Stimulated activated effector memory CD8-positive, alpha-beta T cell treated with anti-CD3 and anti-CD28 coated beads, Interleukin-12 subunit alpha, Interleukin-12 subunit beta, amount 100 ng/mL, for 72 hours (primary cell): ENCODE data around the gene SLC9A9.

ENCODE experiments used
- ATAC-seq: fragments of 150-1000 bp; cut with Tn5 transposase; 2 replicates; pipeline ENCODE4 v1.10.0; 2021
- DNase-seq, 2 donors: peaks; one replicate each; pipeline ENCODE4 v3.0.0; 2021 to 2022; ENCODE audit warnings: low spot score in 2 of 2
- H3K27ac Mint-ChIP-seq: one replicate; pipeline ENCODE4 v1.8.0; 2022; ENCODE audit warnings: mild to moderate bottlenecking, mixed read lengths
- H3K36me3 Mint-ChIP-seq: one replicate; pipeline ENCODE4 v1.8.0; 2022; ENCODE audit warnings: mild to moderate bottlenecking, mixed read lengths
- H3K4me1 Mint-ChIP-seq: one replicate; pipeline ENCODE4 v1.8.0; 2022; ENCODE audit warnings: mixed read lengths
- H3K4me3 Mint-ChIP-seq: one replicate; pipeline ENCODE4 v1.8.0; 2022; ENCODE audit warnings: mild to moderate bottlenecking, mixed read lengths
- H3K9me3 Mint-ChIP-seq: one replicate; pipeline ENCODE4 v1.8.0; 2022; ENCODE audit warnings: mixed read lengths

SLC9A9 gene

GRCh38 chr3:143314251-143315093 is 533.8 kb downstream of the SLC9A9 start:
- DNase-seq, result no peak
- H3K9me3 Mint-ChIP-seq, result no peaks in the 10 kb centered on the region

GRCh38 chr3:143313893-143314188 is 534.4 kb downstream of the SLC9A9 start:
- H3K4me1 Mint-ChIP-seq, result no peaks in the 10 kb centered on the region
- ATAC-seq (no peak), DNase-seq (no peak)
- H3K36me3 Mint-ChIP-seq, result no peaks in the 10 kb centered on the region
- H3K27ac Mint-ChIP-seq, result no peak overlapping the region
- no peak overlapping the region for H3K4me3 Mint-ChIP-seq
- H3K9me3 Mint-ChIP-seq, result no peaks in the 10 kb centered on the region

More at GRCh38 chr3:143314251-143315093, 533.8 kb downstream of the SLC9A9 start:
- Mint-ChIP-seq H3K4me1 (no peaks in the 10 kb centered on the region), H3K4me3 (no peak overlapping the region), H3K36me3 (no peaks in the 10 kb centered on the region), H3K27ac (no peak overlapping the region)
- ATAC-seq, result peak; percentile 37

- no peak overlapping the region for H3K4me3 Mint-ChIP-seq
- no peaks in the 10 kb centered on the region for H3K4me1 Mint-ChIP-seq
- DNase-seq (no peak), ATAC-seq (no peak)
- no peak overlapping the region for H3K27ac Mint-ChIP-seq
- H3K9me3 Mint-ChIP-seq, result no peaks in the 10 kb centered on the region
- no peaks in the 10 kb centered on the region for H3K36me3 Mint-ChIP-seq
Observed at GRCh38 chr3:143313025-143313892, 535.0 kb downstream of the SLC9A9 start.

- Mint-ChIP-seq H3K9me3 (no peaks in the 10 kb centered on the region), H3K36me3 (no peaks in the 10 kb centered on the region), H3K4me1 (no peaks in the 10 kb centered on the region), H3K4me3 (no peak overlapping the region), H3K27ac (no peak overlapping the region)
- no peak for DNase-seq
- no peak for ATAC-seq
Observed at GRCh38 chr3:143311096-143311495, 537.2 kb downstream of the SLC9A9 start.

- no peak for DNase-seq
- no peak for ATAC-seq
- no peak overlapping the region for H3K4me3 Mint-ChIP-seq
- H3K9me3 Mint-ChIP-seq, result no peaks in the 10 kb centered on the region
- H3K36me3 Mint-ChIP-seq, result no peaks in the 10 kb centered on the region
- no peaks in the 10 kb centered on the region for H3K4me1 Mint-ChIP-seq
- no peak overlapping the region for H3K27ac Mint-ChIP-seq
Observed at GRCh38 chr3:143309705-143310104, 538.6 kb downstream of the SLC9A9 start.

- no peaks in the 10 kb centered on the region for H3K36me3 Mint-ChIP-seq
- H3K27ac Mint-ChIP-seq, result no peak overlapping the region
- H3K4me1 Mint-ChIP-seq, result no peaks in the 10 kb centered on the region
- DNase-seq (no peak), ATAC-seq (peak; percentile 76)
- no peak overlapping the region for H3K4me3 Mint-ChIP-seq
- H3K9me3 Mint-ChIP-seq, result no peaks in the 10 kb centered on the region
Observed at GRCh38 chr3:143307613-143308183, 540.6 kb downstream of the SLC9A9 start.

- Mint-ChIP-seq H3K4me1 (no peaks in the 10 kb centered on the region), H3K27ac (no peak overlapping the region), H3K36me3 (no peaks in the 10 kb centered on the region), H3K4me3 (no peak overlapping the region), H3K9me3 (no peaks in the 10 kb centered on the region)
- ATAC-seq, result no peak
- DNase-seq, result no peak
Observed at GRCh38 chr3:143306407-143306806, 541.9 kb downstream of the SLC9A9 start.

- DNase-seq, result no peak
- H3K4me1 Mint-ChIP-seq, result no peaks in the 10 kb centered on the region
- no peaks in the 10 kb centered on the region for H3K9me3 Mint-ChIP-seq
- H3K36me3 Mint-ChIP-seq, result no peaks in the 10 kb centered on the region
- no peak for ATAC-seq
- H3K4me3 Mint-ChIP-seq, result no peak overlapping the region
- H3K27ac Mint-ChIP-seq, result no peak overlapping the region
Observed at GRCh38 chr3:143302638-143303171, 545.6 kb downstream of the SLC9A9 start.

GRCh38 chr3:143301031-143301901 is 547.0 kb downstream of the SLC9A9 start:
- H3K9me3 Mint-ChIP-seq, result no peaks in the 10 kb centered on the region
- H3K36me3 Mint-ChIP-seq, result no peaks in the 10 kb centered on the region
- DNase-seq (no peak), ATAC-seq (peak; percentile 28)
- no peak overlapping the region for H3K27ac Mint-ChIP-seq
- no peak overlapping the region for H3K4me3 Mint-ChIP-seq
- H3K4me1 Mint-ChIP-seq, result no peaks in the 10 kb centered on the region

- Mint-ChIP-seq H3K4me3 (no peak overlapping the region), H3K36me3 (no peaks in the 10 kb centered on the region), H3K27ac (no peak overlapping the region), H3K4me1 (no peaks in the 10 kb centered on the region), H3K9me3 (no peaks in the 10 kb centered on the region)
- ATAC-seq (no peak), DNase-seq (no peak)
Observed at GRCh38 chr3:143298886-143299535, 549.3 kb downstream of the SLC9A9 start.

GRCh38 chr3:143298380-143298779 is 549.9 kb downstream of the SLC9A9 start:
- ATAC-seq (no peak), DNase-seq (no peak)
- Mint-ChIP-seq H3K4me3 (no peak overlapping the region), H3K9me3 (no peaks in the 10 kb centered on the region), H3K27ac (no peak overlapping the region), H3K4me1 (no peaks in the 10 kb centered on the region), H3K36me3 (no peaks in the 10 kb centered on the region)

GRCh38 chr3:143295201-143296080 is 552.8 kb downstream of the SLC9A9 start:
- H3K27ac Mint-ChIP-seq, result no peak overlapping the region
- H3K4me3 Mint-ChIP-seq, result no peak overlapping the region
- ATAC-seq (peak; percentile 28), DNase-seq (no peak)
- H3K36me3 Mint-ChIP-seq, result no peaks in the 10 kb centered on the region
- H3K9me3 Mint-ChIP-seq, result no peaks in the 10 kb centered on the region
- no peaks in the 10 kb centered on the region for H3K4me1 Mint-ChIP-seq

GRCh38 chr3:143294188-143294587 is 554.1 kb downstream of the SLC9A9 start:
- H3K4me3 Mint-ChIP-seq, result no peak overlapping the region
- no peak for DNase-seq

More at GRCh38 chr3:143294188-143294587, 554.1 kb downstream of the SLC9A9 start:
- Mint-ChIP-seq H3K4me1 (no peaks in the 10 kb centered on the region), H3K27ac (no peak overlapping the region), H3K36me3 (no peaks in the 10 kb centered on the region), H3K9me3 (no peaks in the 10 kb centered on the region)
- ATAC-seq, result no peak
